ENCODE results near the gene PCDHGA5.

DNA sequence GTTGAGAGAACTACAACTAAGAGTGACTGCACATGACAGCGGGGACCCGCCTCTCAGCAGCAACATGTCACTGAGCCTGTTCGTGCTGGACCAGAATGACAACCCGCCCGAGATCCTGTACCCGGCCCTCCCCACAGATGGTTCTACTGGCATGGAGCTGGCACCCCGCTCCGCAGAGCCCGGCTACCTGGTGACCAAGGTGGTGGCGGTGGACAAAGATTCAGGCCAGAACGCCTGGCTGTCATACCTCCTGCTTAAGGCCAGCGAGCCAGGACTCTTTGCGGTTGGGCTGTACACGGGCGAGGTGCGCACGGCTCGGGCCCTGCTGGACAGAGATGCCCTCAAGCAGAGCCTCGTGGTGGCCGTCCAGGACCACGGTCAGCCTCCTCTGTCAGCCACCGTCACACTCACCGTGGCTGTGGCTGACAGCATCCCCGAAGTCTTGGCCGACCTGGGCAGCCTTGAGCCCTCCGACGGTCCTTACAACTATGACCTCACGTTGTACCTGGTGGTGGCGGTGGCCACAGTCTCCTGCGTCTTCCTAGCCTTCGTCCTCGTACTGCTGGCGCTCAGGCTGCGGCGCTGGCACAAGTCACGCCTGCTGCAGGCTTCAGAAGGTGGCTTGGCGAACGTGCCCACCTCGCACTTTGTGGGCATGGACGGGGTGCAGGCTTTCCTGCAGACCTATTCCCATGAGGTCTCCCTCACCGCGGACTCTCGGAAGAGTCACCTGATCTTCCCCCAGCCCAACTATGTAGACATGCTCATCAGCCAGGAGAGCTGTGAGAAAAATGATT lies 20.7 kb downstream of the PCDHGA5 start:
- TF ChIP-seq, protein P1, sequence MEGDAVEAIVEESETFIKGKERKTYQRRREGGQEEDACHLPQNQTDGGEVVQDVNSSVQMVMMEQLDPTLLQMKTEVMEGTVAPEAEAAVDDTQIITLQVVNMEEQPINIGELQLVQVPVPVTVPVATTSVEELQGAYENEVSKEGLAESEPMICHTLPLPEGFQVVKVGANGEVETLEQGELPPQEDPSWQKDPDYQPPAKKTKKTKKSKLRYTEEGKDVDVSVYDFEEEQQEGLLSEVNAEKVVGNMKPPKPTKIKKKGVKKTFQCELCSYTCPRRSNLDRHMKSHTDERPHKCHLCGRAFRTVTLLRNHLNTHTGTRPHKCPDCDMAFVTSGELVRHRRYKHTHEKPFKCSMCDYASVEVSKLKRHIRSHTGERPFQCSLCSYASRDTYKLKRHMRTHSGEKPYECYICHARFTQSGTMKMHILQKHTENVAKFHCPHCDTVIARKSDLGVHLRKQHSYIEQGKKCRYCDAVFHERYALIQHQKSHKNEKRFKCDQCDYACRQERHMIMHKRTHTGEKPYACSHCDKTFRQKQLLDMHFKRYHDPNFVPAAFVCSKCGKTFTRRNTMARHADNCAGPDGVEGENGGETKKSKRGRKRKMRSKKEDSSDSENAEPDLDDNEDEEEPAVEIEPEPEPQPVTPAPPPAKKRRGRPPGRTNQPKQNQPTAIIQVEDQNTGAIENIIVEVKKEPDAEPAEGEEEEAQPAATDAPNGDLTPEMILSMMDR (IDR thresholded peaks at IDR 0.05; ENCODE audit: low read depth, low read length, poor library complexity, severe bottlenecking): no peak
- TF ChIP-seq EZH2phosphoT487 (IDR thresholded peaks at IDR 0.05; ENCODE audit: borderline replicate concordance, low read length): no peak

All from DOHH2 (cell line).